Lower leg skin (tissue), 4 donors: Measurements from ENCODE around the gene MGAT3. TPM values are rescaled to one million over a fixed set of nuclear protein-coding genes. Genes with fewer than 3 reads are reported as not detected.
"Not testable (repeated sequence)": the region's sequence is repeated elsewhere in the genome, so short reads cannot be mapped to it uniquely, and the experiment has no call there.

Source experiments
- DNase-seq, 2 donors: peaks; one replicate each; pipeline ENCODE4 v3.0.0-alpha.2; 2019; ENCODE audit warnings: low spot score in 2 of 2
- H3K4me3 ChIP-seq: fragments of 200-600 bp; sonication (generic); 2 replicates; pipeline ENCODE4 v1.5.1; 2017; ENCODE audit warnings: mild to moderate bottlenecking, low read depth; ENCODE audit not compliant: poor library complexity, severe bottlenecking
- CTCF ChIP-seq, 3 donors: fragments of 450-650 bp; IDR thresholded peaks; one replicate each; pipeline ENCODE4 v1.5.1; 2016; ENCODE audit warnings: antibody characterized with exemption in 3 of 3, mild to moderate bottlenecking in 3 of 3, moderate library complexity in 2 of 3
- POLR2A ChIP-seq, 2 donors: fragments of 450-650 bp; IDR thresholded peaks; one replicate each; pipeline ENCODE4 v1.6.1; 2016 to 2017; ENCODE audit warnings: antibody characterized with exemption in 2 of 2, mild to moderate bottlenecking in 1 of 2, moderate library complexity in 1 of 2
- WGBS, 2 donors: methylation state at CpG; one replicate each; pipeline ENCODE4 v1.1.5; 2018; 5-methylcytosine and 5-hydroxymethylcytosine counted together
- intact Hi-C: fragments of 100-400 bp; cut with DNase I; formaldehyde crosslinking; loops from one replicate; pipeline ENCODE4 v1.15.0; 2023; ENCODE audit warnings: low total_unique reads
- total RNA-seq, 4 donors: library from RNA; depleted of rRNA; stranded (reverse); fragments of >200 nt; gene quantifications; one replicate each; pipeline ENCODE4 v1.1.0, GENCODE V29; 2016

The MGAT3 gene
- total RNA-seq, 4 donors from 2014 or later, result 1.2 to 5.5 (median 3.2) TPM

- DNase-seq, result peak; percentile 97 to 99
- TF ChIP-seq CTCF (IDR thresholded peaks at IDR 0.05), result no peak
- no peak for TF ChIP-seq POLR2A (IDR thresholded peaks at IDR 0.05)
- peak within 1 kb of the TSS; percentile 92 for H3K4me3 ChIP-seq
- WGBS, 2 donors, result 0 to 2% methylated on average over 10 to 40 of the region's 58 CpGs
- intact Hi-C loops, result no loop called here
Observed at GRCh38 chr22:39502109-39502788, 45.4 kb downstream of the MGAT3 start, which contains the start of gene MIEF1. MIEF1 (plus strand) TSS chr22:39502290; CDS start chr22:39511295, 9,005 bp downstream.

- no peak for TF ChIP-seq CTCF (IDR thresholded peaks at IDR 0.05)
- no peak for TF ChIP-seq POLR2A (IDR thresholded peaks at IDR 0.05)
- 5 to 11% methylated on average over 18 of the region's 18 CpGs for WGBS, 2 donors
- no peak for DNase-seq
- intact Hi-C loops, result no loop called here
- peak overlapping the region; percentile 92 for H3K4me3 ChIP-seq
Observed at GRCh38 chr22:39502789-39503409, 46.1 kb downstream of the MGAT3 start.

- intact Hi-C loops, result no loop called here
- no peak for DNase-seq
- TF ChIP-seq POLR2A (IDR thresholded peaks at IDR 0.05), result no peak
- TF ChIP-seq CTCF (IDR thresholded peaks at IDR 0.05), result no peak
- 51 to 54% methylated on average over 6 of the region's 6 CpGs for WGBS, 2 donors
- no peak overlapping the region for H3K4me3 ChIP-seq
Observed at GRCh38 chr22:39503630-39504029, 46.8 kb downstream of the MGAT3 start.

GRCh38 chr22:39504071-39504470 is 47.3 kb downstream of the MGAT3 start:
- intact Hi-C loops, result no loop called here
- H3K4me3 ChIP-seq, result no peak overlapping the region
- WGBS, 2 donors, result 93 to 94% methylated on average over 16 of the region's 16 CpGs
- DNase-seq, result no peak
- TF ChIP-seq CTCF (IDR thresholded peaks at IDR 0.05) (no peak), POLR2A (IDR thresholded peaks at IDR 0.05) (no peak)

- H3K4me3 ChIP-seq, intact Hi-C loops, DNase-seq: not testable (repeated sequence)
- WGBS, 2 donors, result 84 to 90% methylated on average over 10 of the region's 10 CpGs
Observed at GRCh38 chr22:39507021-39507420, 50.2 kb downstream of the MGAT3 start.

- no peak for TF ChIP-seq POLR2A (IDR thresholded peaks at IDR 0.05)
- TF ChIP-seq CTCF (IDR thresholded peaks at IDR 0.05), result no peak
- WGBS, 2 donors, result 75 to 82% methylated on average over 4 of the region's 4 CpGs
- no peak overlapping the region for H3K4me3 ChIP-seq
- no peak for DNase-seq
- intact Hi-C loops, result no loop called here
Observed at GRCh38 chr22:39508393-39508792, 51.6 kb downstream of the MGAT3 start.
